Activated CD8-positive, alpha-beta memory T cell treated with anti-CD3 and anti-CD28 coated beads, Interleukin-2, amount 50 U/mL, for 48 hours (primary cell): ENCODE measurements around the gene TAAR5.
"Not testable (repeated sequence)": the region's sequence is repeated elsewhere in the genome, so short reads cannot be mapped to it uniquely, and the experiment has no call there.

ENCODE experiments used
- DNase-seq: peaks from one replicate; pipeline ENCODE4 v3.0.0-alpha.2; 2020

The TAAR5 gene, protein sequence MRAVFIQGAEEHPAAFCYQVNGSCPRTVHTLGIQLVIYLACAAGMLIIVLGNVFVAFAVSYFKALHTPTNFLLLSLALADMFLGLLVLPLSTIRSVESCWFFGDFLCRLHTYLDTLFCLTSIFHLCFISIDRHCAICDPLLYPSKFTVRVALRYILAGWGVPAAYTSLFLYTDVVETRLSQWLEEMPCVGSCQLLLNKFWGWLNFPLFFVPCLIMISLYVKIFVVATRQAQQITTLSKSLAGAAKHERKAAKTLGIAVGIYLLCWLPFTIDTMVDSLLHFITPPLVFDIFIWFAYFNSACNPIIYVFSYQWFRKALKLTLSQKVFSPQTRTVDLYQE

DNA sequence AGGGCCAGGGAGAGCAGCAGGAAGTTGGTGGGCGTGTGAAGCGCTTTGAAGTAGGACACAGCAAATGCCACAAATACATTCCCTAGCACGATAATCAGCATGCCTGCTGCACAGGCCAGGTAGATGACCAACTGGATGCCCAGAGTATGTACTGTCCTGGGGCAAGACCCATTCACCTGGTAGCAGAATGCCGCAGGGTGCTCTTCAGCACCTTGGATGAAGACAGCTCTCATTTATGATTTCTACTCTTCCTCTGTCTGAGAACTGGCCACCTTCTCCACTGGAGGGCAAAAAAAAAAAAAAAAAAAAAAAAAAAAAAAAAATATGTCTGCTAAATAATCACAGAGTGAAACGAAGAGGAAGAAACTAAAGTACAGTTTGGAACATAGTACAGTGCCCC, at the start of gene TAAR5:
Gene TAAR5, minus strand, starts transcription at position 288 of the 400 bp plus-strand sequence. Its CDS starts 55 bp downstream, at position 233.
- no peak for DNase-seq

DNA sequence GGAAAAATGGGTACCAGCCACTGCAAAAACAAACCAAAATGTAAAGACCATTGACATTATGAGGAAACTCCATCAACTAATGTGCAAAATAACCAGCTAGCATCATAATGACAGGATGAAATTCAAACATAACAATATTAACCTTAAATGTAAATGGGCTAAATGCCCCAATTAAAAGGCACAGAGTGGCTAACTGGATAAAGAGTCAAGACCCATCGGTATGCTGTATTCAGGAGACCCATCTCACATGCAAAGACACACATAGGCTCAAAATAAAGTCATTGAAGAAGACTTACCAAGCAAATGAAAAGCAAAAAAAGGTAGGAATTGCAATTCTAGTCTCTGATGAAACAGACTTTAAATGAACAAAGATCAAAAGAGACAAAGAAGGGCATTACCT, 47.6 kb upstream of the TAAR5 start:
- not testable (repeated sequence) for DNase-seq

DNA sequence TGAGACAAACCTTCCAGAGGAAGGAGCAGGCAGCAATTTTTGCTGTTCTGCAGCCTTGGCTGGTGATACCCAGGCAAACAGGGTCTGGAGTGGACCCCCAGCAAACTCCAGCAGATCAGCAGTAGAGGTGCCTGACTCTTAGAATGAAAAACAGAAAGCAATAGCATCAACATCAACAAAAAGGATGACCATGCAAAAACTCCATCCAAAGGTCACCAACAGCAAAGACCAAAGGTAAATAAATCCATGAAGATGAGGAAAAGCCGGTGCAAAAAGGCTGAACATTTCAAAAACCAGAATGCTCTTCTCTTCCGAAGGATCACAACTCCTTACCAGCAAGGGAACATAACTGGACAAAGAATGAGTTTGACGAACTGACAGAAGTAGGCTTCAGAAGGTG, 46.4 kb upstream of the TAAR5 start:
- not testable (repeated sequence) for DNase-seq

DNA sequence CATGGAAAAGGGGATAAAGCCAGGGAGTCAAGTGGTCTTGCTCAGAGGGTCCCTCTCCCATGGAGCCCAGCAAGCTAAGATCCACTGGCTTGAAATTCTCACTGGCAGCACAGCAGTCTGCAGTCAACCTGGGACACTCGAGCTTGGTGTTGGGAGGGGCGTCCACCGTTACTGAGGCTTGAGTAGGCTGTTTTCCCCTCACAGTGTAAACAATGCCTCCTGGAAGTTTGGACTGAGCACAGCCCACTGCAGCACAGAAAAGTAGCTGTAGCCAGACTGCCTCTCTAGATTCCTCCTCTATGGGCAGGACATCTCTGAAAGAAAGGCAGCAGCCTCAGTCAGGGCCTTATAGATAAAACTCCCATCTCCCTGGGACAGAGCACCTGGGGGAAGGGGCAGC, 45.7 kb upstream of the TAAR5 start:
- not testable (repeated sequence) for DNase-seq

DNA sequence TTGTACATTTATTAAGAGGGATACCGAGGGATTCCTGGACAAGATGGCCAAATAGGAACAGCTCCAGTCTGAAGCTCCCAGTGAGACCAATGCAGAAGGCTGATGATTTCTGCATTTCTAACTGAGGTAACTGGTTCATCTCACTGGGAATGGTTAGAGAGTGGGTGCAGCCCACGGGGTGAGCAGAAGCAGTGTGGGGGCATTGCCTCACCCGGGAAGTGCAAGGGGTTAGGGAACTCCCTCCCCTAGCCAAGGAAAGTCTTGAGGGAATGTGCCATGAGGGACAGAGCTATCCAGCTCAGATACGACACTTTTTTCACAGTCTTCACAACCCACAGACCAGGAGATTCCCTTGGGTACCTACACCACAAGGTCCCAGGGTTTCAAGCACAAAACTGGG, 45.3 kb upstream of the TAAR5 start:
- no peak for DNase-seq

DNA sequence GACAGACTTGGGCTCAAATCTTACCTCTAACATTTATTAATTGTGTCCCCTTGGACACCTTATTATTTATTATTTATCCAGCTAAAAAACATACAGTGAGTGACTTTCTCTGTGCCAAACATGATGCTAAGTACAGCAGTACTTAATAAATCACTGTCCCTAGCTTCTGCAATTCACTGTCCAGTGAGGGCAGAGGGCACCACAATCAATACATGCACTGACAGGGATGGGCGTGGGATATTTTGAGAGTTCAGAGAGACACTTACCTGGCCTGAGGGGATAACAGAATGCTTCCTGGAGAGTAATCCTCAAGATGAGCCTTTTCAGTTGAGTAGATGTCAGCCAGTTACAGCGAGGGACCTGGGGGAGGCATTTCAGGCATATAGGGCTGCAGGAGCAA, 43.8 kb upstream of the TAAR5 start:
- DNase-seq = no peak

DNA sequence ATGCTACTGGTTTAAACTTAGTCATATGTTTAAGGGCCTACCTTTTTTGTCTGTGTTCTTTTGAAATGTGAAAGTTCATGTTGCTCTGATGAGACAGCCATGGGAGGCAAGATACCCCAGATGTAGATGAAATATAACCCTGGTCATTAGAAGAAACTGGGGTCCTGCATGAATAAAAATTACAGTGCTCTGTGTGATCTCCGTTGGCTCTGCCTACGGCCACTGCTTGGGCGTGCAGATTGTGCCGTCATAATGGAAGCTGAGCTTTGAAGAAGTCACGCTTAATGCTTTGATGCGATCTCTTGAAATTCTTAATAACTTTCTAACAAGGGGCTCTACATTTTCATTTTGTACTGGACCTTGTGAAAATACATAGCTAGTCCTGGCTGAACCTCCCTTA, 34.6 kb upstream of the TAAR5 start, which contains the start of gene TAAR2:
Gene TAAR2, minus strand, starts transcription at position 101 of the 400 bp plus-strand sequence. Its CDS starts 0 bp downstream, at position 101.
- DNase-seq = no peak

DNA sequence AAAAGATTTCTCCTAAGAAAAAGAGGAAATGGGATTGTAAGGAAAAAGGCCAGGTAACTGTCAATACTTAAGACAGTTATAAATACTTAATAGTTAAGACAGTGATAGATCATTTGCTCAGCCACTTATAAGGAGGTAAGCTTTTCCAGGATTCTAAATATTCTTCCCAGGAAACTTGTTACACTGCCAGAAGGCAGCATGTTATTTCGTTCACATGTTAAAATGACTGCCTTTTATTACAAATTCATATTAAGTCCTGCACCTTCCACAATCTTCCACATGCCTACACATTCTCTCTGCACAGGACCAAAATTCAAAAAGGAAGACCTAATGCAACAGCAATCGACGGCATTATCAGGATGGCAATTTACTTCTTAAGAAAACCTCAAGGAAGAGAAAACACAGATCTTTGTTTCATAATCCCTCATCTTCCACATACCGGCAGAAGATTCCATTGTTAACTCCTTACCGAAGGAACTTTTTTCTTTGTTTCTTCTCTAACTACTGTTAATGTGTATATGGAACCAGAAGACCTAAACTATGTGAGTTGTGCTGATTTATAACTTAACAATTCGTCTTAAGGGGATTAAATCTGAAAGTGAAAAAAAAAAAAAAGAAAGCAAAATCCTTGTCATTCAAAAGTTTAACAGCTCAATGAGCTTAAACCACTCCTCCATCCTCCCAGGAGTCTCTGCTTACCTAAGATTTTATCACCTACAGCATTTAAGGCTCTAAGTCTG, 33.7 kb upstream of the TAAR5 start:
- no peak for DNase-seq

DNA sequence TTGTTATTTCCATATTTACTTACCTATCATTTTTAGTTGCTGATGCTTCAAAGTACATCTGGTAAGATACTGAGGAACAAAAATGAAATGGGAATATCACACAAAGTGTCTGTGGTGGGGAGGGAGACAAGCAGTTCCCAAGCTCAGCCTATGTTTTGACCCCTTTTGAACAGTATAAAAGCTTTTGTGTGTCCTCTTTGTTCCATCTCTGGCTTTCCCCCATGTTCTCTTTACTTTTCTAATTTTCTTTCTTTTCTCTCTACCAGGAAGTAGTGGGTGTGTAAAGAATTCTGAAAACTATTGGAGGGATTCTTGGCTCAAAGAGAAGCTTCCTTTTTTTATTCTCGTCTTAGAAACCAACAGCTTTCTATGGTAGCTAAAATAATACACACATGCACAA, 27.1 kb upstream of the TAAR5 start:
- no peak for DNase-seq

DNA sequence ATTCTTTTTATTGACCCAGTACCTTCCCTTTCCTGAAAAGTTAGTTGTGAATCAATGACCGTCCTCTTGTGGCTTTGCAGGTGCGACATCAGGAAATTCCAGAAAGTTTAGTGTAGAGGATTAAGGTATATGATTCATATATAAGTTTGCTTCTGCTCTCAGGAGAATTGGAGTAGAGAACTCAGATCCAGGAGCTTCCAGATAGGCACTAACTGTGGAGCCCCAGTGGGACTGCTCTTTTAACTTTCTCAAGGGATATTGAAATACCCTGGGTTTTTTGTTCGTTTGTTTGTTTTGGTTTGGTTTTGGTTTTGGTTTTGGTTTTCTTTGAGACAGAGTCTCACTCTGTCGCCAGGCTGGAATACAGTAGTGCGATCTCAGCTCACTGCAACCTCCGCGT, 25.0 kb upstream of the TAAR5 start:
- DNase-seq = no peak

DNA sequence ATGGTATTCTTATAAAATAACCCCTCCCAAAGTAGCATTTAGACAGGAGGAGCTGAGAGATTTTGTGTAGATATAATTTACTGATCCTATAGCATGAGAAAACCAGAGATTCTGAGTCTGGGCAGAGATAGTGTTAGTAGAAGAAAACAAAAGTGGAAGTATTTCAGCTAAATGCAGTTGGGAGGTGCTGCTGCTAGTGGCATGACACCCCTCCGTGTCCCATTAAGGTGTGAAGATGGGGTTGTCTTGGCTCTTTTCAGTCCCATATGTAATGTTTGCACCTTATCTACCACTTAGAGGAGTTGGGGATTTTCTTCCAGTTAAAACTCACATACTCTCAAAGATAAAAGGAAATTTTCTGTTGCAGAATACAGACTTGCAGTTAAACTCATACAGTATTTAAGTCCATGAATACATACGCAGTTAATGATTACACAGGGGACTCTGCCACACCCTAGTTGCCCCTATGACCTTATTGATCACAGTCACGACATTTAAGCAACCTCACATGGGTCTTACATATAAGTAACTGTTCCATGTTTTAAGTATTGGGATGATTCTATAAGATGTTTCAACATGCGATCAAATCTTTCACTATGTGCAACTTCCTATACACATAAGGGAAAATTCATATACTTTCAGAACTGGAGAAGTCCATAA, 23.0 kb upstream of the TAAR5 start:
- no peak for DNase-seq

DNA sequence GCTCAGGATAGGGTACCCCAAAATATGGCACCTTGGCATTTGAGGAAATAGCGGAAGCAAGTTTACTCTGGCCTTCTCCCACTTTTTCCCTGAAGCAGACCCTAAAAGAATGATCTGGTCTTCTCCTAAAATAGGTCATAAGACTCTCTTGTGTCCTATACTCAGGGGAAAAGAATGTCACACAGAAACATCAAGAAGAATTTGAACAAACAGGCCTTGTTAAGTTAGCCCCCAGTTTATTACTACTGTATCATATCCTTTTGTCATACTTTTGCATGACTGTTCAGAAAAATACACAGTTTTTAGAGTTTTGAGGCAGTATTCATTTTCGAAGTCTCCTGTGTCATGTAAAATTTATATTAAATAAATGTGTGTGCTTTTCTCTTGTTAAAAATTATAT, 22.1 kb upstream of the TAAR5 start:
- no peak for DNase-seq

DNA sequence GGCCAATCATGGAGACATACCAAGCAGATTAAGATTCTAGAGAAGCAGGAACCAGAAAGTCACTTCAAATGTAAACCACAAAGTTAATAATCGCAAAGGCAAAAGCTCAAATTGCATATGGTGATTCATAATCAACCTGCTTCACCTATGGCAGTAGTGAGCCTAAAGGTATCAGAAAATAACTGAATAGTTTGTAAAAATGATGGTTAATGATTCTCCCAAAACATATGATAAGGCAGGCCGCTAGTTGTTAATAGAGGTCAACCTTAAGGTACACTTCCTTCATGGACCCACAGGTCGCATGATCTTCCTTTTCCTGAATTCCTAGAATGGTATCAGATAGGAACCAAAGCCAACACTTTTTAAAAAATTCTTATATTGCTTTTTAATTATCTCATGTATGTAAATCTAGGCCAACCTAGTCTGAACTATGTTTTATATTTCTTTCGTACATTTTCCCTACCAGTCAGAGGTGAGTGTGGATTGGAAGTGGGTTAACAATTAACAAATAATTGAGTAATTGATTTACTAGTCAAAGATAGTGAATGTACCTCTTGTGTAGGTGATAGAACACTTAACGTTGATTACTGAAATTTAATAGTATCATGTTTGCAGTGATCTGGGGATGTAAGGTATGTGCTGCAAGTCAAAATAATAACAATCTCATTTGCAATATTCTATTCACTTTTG, 18.1 kb upstream of the TAAR5 start:
- DNase-seq = no peak

DNA sequence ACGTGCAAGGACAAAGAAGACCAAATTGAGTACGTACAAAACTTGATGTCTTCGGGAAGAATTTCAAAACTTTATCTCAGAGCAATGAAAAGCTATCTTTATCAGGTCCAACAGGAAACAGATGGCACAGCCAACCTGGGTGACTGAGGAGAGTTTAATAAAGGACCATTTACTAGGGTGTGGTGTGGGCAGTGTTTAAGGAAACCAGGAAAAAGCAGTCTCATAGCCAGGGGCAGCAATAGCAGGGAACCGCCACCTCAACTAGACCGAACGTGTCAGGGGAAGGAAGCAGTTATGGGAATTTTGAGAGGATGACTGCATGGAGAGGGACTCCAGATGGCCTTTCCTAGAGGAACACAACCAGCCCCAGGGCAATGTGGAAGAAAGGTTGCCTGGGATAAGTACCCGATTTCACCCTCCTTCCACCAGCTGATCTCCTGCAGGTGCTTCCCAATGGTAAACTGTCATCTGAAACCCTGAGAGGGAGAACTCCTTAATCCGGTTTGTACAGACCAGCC, 15.2 kb upstream of the TAAR5 start:
- DNase-seq = no peak

DNA sequence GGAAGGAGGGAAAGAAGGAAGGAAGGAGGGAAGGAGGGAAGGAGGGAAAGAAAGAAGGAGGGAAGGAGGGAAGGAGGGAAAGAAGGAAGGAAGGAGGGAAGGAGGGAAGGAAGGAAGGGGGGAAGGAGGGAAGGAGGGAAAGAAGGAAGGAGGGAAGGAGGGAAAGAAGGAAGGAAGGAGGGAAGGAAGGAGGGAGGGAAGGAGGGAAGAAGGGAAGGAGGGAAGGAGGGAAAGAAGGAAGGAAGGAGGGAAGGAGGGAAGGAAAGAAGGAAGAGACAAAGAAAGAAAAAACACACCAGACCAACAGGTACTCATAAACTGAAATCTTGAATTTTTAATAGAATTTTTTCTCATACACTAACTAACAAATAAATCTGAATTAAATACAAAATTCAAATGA, 11.4 kb upstream of the TAAR5 start:
- DNase-seq = not testable (repeated sequence)

DNA sequence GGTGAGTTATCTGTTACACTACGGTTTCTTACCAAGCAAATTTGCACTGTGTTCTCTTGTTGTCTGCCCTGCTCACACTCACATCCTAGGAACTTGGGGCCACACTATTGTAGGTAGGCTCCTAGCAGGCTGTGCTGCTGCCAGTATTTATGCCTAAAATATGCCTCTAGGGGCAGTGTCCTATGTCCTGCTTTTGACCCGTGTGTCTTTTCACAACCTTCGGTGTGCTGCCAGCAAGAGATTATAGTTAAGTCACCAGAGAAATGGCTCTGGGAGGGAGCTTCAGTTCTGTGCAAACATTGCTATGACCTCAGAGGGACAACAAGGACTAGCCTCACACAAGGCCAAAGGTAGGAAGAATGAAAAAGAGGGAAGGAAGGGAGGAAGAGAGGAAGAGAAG, 8.9 kb upstream of the TAAR5 start:
- DNase-seq = no peak

DNA sequence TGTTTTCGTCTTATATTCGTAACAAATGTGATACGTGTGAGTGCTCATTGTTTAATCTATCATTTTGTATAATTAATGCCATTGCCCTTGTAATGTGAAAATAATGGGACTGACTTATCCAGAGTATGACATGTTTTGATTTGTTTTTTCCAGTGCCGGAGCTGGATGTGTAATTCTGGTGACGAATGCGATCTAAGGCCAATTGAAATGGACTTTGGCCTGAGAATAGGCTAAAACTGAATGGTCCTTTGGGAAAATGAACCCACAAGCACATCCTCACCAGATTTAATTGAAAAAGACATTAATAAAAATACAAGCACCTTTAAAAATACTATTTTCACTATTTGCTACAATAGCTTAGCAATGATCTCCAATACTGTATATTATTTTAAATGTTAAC, 6.7 kb upstream of the TAAR5 start:
- no peak for DNase-seq

DNA sequence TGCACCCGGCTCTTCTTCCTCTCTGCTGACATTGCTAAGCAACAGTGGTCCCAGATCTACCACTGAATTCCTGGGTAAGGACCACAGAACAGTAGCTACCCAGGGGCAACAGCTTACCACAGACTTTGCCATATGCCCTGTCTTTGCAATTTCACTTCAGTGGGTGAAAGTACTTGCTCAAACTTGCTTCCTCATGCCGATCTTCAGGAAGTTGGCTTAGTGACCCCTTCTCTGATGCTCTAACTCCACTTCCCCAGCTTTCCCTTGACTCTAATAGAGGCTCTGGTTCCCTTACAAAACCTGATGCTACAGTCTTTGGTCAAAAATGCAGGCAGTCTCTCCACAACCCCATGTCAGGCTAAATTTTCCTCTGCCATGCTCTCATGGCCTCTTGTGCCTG, 3.3 kb upstream of the TAAR5 start:
- DNase-seq = no peak

DNA sequence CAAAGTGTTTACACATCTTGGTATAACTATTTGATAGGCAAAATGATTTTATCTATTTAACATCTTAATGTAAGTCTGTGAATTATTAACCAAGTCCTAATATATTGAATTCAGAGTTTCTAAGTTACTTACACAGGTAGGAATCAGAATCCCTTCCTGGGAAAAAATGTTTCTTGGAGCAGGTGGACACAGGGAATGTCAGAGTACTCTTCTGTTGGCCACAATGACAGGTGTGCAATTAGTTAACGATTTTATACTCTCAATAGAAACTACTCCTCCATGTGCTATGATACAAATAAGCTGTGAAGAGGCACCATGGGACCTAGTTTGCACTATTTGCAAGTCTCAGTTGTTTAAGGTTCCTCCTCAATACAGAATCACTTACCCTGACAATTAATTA, 821 bp upstream of the TAAR5 start:
- no peak for DNase-seq

DNA sequence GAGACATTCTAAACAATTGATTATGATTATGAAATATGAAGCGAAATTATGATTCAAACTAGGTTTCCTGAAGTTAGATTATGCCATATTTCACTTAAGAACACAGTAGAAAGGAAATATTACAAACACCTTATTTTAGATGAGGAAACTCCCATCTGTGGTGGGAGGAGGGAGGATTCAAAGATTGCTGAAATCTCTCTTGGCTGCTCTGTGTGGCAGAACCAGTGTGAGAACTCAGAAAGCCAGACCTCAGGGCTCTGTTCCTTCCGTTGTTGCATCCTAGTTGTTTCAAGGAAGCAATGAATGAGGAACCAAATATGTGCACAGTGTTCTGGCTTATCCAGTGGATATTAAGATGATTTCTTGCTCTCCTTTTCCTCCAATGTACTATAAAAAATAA, 2.1 kb downstream of the TAAR5 start:
- no peak for DNase-seq

DNA sequence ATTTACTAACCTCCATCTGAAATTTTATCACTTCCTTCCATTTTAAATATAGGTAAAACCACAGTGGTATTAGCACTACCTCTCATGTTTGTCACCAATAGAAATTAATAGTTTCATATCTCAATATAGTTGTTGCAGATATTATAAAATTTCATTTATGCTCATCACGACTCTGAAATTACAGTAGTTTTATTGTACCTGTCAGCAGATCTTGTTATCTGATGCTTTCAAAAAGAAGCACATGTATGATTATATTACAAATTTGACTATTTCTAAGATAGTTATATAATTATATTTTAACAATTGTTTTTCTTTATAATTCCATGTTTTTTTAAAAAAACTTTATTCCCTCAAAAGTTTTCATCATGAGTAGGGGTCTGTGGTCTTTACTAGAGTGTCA, 4.8 kb downstream of the TAAR5 start:
- DNase-seq = no peak

DNA sequence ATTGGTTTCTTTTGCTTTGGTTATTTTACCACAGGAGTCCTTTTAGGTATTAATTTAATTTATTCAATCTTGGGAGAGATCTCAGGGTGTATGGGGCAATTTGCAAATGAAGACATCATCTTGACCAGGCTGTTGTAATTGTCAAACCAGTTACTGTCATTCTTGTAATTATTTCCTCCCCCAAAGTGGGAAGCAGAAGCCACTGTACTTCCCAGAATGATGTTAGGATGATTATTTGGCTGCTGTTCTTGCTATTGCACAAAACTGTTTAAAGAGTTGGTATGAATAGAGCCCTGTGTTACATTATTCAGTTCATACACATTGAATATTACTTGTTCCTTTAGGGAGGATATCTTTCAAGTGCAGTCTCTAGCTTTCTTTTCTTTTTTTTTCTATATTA, 17.8 kb downstream of the TAAR5 start:
- DNase-seq = no peak

DNA sequence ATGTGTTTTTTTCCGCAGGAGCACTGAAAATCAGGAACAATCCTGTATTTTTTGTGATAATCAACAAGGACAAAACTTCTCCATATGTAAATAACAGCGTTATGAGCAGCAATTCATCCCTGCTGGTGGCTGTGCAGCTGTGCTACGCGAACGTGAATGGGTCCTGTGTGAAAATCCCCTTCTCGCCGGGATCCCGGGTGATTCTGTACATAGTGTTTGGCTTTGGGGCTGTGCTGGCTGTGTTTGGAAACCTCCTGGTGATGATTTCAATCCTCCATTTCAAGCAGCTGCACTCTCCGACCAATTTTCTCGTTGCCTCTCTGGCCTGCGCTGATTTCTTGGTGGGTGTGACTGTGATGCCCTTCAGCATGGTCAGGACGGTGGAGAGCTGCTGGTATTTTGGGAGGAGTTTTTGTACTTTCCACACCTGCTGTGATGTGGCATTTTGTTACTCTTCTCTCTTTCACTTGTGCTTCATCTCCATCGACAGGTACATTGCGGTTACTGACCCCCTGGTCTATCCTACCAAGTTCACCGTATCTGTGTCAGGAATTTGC, 19.2 kb downstream of the TAAR5 start, which contains the start of gene TAAR6:
Gene TAAR6, plus strand, starts transcription at position 102 of the 557 bp plus-strand sequence. Its CDS starts 0 bp downstream, at position 102.
- no peak for DNase-seq
